K562 (cell line): ENCODE data around the gene NRAP.

ENCODE experiments used
- ADNP ChIP-seq: fragments of 200-800 bp; sonication (Bioruptor generic); IDR thresholded peaks from 2 replicates; pipeline ENCODE4 v1.6.1; 2016; ENCODE audit warnings: missing genetic modification characterization, missing compliant biosample characterization
- CHD2 ChIP-seq: IDR thresholded peaks from 2 replicates; pipeline ENCODE4 v1.6.1; 2011; ENCODE audit warnings: low read depth, low read length
- CTCF ChIP-seq, 3 experiments: IDR thresholded peaks in 2 of 3; conservative IDR thresholded peaks in 1 of 3; 2 replicates each; pipeline ENCODE4 v1.5.1; 2011 to 2012; ENCODE audit warnings: low read length in 3 of 3, mild to moderate bottlenecking in 3 of 3, control low read depth in 2 of 3, improper control_type of control experiment in 1 of 3, inconsistent platforms in 1 of 3, low read depth in 1 of 3, mixed read lengths in 1 of 3, moderate library complexity in 1 of 3; ENCODE audit not compliant: insufficient read depth in 2 of 3
- FOXA1 ChIP-seq: fragments of 450-650 bp; IDR thresholded peaks from 2 replicates; pipeline ENCODE4 v1.6.1; 2016; ENCODE audit warnings: mild to moderate bottlenecking, borderline replicate concordance
- NR2C2 ChIP-seq, 2 experiments: fragments of 200-800 bp in 1 of 2; sonication (Bioruptor generic) in 1 of 2; sonication (generic) in 1 of 2; formaldehyde crosslinking in 1 of 2; IDR thresholded peaks; 2 replicates each; pipeline versions ENCODE4 v1.6.1 to v1.8.0; 2016 to 2022; ENCODE audit warnings: mild to moderate bottlenecking in 1 of 2, missing compliant biosample characterization in 1 of 2, missing genetic modification characterization in 1 of 2, missing genetic modification reagents in 1 of 2
- PKNOX1 ChIP-seq: fragments of 450-650 bp; IDR thresholded peaks from 2 replicates; pipeline ENCODE4 v1.6.1; 2016
- POLR2A ChIP-seq: fragments of 450-650 bp; conservative IDR thresholded peaks from 2 replicates; pipeline ENCODE4 v1.6.1; 2016
- PREB ChIP-seq: sonication (generic); formaldehyde crosslinking; IDR thresholded peaks from 2 replicates; pipeline ENCODE4 v1.8.1; 2023; ENCODE audit warnings: mild to moderate bottlenecking, missing genetic modification reagents
- REST ChIP-seq, 2 experiments: fragments of 450-650 bp; formaldehyde crosslinking in 1 of 2; IDR thresholded peaks; 2 replicates each; pipeline versions ENCODE4 v1.4.0 to v1.6.1; 2014 to 2020; ENCODE audit warnings: mild to moderate bottlenecking in 2 of 2, borderline replicate concordance in 1 of 2, low read depth in 1 of 2
- SPI1 ChIP-seq: IDR thresholded peaks from 2 replicates; pipeline ENCODE4 v1.6.1; 2011; ENCODE audit warnings: low read depth, low read length, control low read depth, borderline replicate concordance
- YY1 ChIP-seq, 3 experiments: IDR thresholded peaks; 2 replicates each; pipeline ENCODE4 v1.6.1; 2011; ENCODE audit warnings: low read length in 2 of 3, mild to moderate bottlenecking in 2 of 3, moderate library complexity in 2 of 3, borderline replicate concordance in 1 of 3, control low read depth in 1 of 3, low read depth in 1 of 3; ENCODE audit not compliant: insufficient read depth in 3 of 3, insufficient replicate concordance in 2 of 3, control insufficient read depth in 1 of 3, insufficient read length in 1 of 3; ENCODE audit errors: extremely low read depth in 1 of 3
- ZNF449 ChIP-seq: fragments of 250-450 bp; sonication (Bioruptor Pico); IDR thresholded peaks from 2 replicates; pipeline ENCODE4 v1.8.0; 2022; ENCODE audit warnings: moderate library complexity, mild to moderate bottlenecking, inconsistent platforms

- TF ChIP-seq PKNOX1 (peak; percentile 48; the same call in 1 of the 2 replicates), NR2C2 (CRISPR knock-in tag; IDR thresholded peaks at IDR 0.05) (no peak), NR2C2 (tag; IDR thresholded peaks at IDR 0.05) (no peak), FOXA1 (no peak), PREB (CRISPR knock-in tag) (no peak), ADNP (tag) (no peak), CHD2 (no peak), CTCF (IDR thresholded peaks at IDR 0.05 in 2 of 3, conservative IDR thresholded peaks at IDR 0.05 in 1 of 3; ENCODE audit: insufficient read depth in 2 of 3, low read depth in 1 of 3, low read length in 3 of 3) (no peak), POLR2A (no peak), YY1 (IDR thresholded peaks at IDR 0.05; ENCODE audit: borderline replicate concordance in 1 of 3, control insufficient read depth in 1 of 3, extremely low read depth in 1 of 3, insufficient read depth in 3 of 3, insufficient read length in 1 of 3, insufficient replicate concordance in 2 of 3, low read depth in 1 of 3, low read length in 2 of 3) (no peak), ZNF449 (CRISPR knock-in tag) (no peak), REST (IDR thresholded peaks at IDR 0.05; ENCODE audit: borderline replicate concordance) (peak; percentile 93), REST (CRISPR knock-in tag; IDR thresholded peaks at IDR 0.05; ENCODE audit: low read depth) (peak; percentile 83), SPI1 (no peak)
Observed at GRCh38 chr10:113576852-113577251, 87.0 kb downstream of the NRAP start.
